HG03571 (cell line): ENCODE data around the gene SEZ6.

ENCODE experiments used
- ATAC-seq: cut with Tn5 transposase; IDR thresholded peaks from one replicate; pipeline ENCODE4 v1.9.1; 2021; ENCODE audit not compliant: unreplicated experiment

Gene SEZ6

GRCh38 chr17:29003289-29003688, 2.5 kb downstream of the SEZ6 start:
- no peak for ATAC-seq

GRCh38 chr17:29002811-29003210, 3.0 kb downstream of the SEZ6 start:
- no peak for ATAC-seq

DNA sequence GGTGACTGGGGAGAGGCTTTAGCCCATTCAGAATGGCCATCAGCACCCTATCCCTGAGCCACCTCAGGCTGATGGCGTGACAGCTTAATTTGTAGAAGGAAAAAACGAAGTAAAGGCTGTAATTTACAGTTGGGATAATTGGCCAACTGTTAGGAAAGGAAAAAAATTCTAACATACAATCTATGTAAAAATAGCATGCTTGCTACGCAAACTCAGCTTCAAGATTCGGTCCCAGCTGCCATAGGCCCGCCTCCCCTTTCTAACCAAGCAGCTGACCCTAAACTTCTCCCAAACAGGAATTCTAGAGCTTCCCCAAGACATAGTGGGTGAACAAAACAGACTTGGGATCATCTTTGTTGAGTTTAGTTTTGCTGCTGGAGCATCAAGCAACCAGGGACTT, 4.9 kb downstream of the SEZ6 start:
- ATAC-seq = no peak

DNA sequence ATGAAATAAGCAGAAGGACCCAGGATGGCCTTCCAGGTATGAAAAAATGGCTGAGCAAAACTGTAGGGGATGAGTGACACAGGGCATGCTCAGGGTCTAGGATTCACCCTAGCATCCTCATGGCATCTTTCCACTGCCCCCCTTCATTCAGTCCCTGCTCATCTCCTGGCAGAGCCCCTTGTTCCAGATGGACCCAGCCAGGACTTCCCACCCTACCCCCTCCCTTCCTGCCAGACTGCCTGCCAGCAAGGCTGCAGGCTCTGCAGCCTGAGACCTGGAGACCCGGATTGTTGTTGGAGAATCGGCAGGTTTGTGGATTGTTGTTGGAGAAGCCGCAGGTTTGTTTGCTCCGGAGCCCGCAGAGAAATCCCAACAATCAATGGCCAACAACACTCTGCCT, 6.6 kb downstream of the SEZ6 start:
- ATAC-seq = no peak

- ATAC-seq = no peak
These were observed 8.0 kb downstream of the SEZ6 start for GRCh38 chr17:28997806-28998205.

DNA sequence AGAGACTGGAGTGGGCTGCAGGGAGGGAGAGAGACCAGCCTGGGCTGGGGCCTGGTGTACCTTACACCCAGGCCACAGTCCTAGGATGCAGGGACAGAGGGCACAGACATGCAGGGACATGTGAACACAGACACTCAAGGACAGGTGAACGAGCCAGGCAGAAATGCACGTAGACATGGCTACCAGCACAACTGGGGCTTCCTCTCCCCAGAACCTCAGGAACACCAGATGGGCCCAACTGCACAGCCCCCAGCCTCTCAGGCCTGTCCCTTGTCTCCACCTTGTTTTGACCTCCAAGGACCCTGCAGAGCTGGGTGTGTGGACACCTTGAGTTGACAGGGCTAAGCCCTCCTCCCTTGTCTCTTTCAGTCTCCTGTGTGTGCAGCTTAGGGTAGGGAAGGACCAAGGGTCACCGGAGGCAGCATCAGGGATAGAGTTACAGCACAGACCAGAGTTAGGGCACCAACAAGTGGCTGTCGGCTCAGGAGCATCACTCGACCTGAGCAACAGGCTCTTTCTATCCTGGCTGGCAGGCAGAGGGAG, 9.2 kb downstream of the SEZ6 start:
- no peak for ATAC-seq

DNA sequence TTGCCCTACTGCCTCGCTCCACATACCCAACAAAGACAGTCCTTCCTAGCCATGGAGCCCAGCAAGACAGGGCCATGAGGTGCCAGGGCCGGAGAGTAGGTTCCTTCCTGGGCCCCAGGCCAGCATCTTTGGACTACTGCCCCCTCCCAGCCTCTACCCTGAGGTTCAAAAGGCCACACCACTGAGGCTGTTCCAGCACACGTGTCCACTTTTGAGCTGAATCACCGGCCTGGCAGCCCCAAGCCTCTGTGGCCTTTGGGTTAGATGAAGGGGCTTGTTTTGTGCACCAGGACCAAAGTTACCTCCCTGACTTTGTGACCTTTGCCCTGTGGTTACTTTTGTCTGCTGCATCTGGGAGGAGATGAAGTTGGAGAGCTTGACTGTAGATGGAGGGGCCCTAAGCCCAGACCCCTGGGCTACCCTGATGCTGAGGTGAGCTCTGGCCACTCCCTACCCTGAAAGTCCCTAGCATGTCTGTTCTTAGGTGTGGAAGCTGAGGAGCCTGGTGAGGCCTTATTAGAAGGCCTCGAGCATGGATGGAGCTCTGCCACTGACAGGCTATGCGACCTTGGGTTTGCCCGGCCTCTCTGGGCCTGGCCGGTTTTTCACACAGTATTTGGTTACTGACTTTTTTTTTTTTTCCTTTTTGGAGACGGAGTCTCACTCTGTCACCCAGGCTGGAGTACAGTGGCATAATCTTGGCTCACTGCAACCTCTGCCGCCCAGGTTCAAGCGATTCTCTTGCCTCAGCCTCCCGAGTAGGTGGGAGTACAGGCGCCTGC, 12.0 kb downstream of the SEZ6 start:
- ATAC-seq = no peak

DNA sequence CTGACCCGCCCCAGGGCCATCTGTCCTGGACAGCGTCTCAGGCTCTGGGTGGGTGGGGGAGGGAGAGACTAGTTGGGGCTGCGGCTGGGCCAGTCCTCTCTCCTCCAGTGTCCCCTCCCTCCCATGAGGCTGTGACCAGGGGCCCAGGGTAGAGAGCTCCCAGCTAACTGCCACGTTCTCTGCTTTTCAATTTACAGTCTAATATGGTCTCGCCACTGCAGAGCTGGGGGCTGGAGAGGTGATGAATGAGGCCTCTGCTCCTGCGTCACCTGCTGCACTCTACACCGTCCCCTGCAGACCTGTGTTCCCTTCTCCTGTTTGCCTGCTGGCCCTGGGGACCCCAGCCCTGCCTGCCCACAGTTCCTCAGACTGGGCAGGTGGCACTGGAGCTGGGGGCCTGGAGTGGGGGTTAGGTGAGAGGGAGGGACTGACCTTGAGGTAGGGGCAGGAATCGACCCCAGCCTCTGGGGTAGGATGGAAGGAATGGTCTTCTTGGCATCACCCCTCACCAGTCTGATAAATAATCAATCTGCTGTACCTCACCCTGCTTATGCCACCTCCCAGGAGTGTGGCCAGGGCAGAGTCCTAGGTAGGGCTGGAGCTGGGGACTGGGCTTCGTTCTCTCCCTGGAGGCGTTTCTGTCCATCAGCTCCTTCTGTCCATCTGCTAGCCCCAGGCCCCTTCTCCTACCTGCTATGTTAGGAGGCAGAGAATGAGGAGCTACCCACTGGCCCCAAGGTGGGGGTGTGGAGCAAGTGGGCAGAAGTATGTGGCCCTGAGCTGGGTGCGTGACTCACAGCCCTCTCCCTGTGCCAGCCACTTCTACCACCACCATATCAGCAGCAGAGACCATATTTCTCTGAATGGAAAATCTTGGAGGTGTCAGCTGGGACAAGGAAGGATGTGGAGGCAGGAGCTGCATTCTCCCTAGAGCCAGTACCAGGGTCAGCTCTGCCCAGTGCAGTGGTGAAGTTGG, 12.9 kb downstream of the SEZ6 start:
- ATAC-seq = no peak

DNA sequence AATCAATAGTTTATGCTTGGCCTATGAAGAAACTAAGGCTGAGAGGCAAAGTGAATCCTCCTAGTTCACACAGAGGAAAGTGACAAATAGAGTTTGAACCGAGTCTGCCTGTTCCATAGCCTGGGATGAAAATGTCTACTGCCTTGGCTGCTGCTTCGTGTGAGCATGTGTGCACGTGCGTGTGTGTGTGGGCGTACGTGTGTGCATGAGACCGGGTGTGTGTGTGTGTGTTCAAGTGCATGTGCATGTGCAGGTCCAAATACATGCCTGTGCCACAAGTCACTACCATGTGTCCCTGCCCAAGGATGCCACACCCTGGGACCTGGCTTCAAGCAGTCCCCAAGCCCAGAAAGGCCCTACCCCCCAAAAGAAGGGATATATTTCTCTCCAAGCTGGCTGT, 13.6 kb downstream of the SEZ6 start:
- ATAC-seq = no peak

- ATAC-seq = no peak
These were observed 14.1 kb downstream of the SEZ6 start for GRCh38 chr17:28991779-28992178.

GRCh38 chr17:28989028-28989427, 16.8 kb downstream of the SEZ6 start:
- no peak for ATAC-seq

DNA sequence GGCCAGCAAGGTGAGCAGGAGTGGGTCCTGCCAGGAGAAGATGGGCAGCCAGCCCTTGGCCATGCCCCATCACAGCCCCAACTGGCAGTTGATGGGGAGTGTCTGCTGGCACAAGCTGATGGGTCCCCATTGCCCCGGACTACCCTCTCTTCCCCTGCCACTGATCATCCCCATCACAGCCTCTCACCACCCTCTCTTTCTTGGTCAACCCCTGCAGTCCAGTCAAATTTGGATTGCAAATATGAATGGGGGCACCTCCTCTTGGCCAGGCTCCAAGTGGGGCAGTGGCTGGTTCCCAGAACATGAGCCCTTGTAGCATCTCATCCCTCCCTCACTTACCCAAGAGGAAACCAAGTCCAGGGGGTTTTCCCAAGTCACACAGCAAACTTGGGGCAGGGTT, 17.4 kb downstream of the SEZ6 start:
- ATAC-seq = no peak

GRCh38 chr17:28986714-28987655, 18.8 kb downstream of the SEZ6 start:
- ATAC-seq = no peak

GRCh38 chr17:28985950-28986713, 19.7 kb downstream of the SEZ6 start:
- ATAC-seq = no peak

DNA sequence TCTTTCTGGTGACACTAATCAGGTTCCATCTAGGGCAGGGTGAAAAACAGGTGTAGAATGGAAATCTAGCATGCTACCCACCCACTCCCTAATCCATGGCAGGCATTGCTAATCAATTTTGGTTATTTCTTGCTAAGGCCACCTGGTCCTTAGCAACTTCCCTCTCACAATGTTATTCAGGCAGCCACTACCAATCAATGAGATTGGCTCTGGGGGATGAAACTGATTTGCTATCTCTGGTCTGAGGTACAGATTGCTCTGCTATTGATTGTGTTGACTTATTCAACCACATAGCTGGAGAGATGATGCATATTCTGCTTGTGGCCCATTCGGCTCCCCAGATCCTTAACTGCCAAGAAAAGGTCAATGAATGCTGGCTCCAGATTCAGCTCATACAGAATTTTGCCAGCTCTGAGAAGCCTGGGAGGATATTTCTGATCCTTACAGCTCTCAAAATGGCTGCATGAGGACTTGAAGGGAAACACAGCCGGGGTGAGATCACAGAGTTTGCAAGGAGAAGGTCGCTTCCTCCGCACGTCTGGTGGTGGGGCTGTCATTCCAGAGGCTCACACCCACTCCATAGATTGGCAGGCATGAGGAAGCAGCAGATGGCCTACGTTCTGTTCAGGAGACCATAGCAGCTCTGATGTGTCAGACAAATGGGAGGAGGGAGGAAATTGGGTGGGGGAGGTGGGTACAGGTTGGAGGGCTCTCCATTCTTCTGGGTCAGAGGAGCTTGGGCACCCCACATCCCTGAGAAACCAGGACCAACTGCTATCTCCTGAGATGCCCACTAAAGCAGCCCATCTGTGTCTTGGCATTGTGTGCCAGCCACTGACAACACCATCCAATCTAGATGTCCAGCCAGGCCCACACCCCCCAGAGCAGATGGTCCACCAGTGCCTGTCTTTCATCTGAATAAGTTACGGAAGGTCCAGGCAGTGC, 22.3 kb downstream of the SEZ6 start:
- ATAC-seq = no peak

GRCh38 chr17:28982131-28982793, 23.6 kb downstream of the SEZ6 start:
- ATAC-seq = no peak

GRCh38 chr17:28978356-28978964, 27.4 kb downstream of the SEZ6 start:
- ATAC-seq = no peak
